Epithelial cell of esophagus (primary cell): ENCODE measurements around the gene HAGH.

Source experiments
- DNase-seq: peaks from one replicate; pipeline ENCODE4 v3.0.0; 2010; ENCODE audit warnings: low read depth
- H3K4me3 ChIP-seq: 2 replicates; pipeline ENCODE4 v1.5.1; 2011; ENCODE audit warnings: mild to moderate bottlenecking, low read length, control low read depth
- CTCF ChIP-seq: IDR thresholded peaks from 2 replicates; pipeline ENCODE4 v1.5.1; 2011; ENCODE audit warnings: low read depth, mild to moderate bottlenecking, low read length, control low read depth, inconsistent platforms; ENCODE audit not compliant: insufficient read depth; ENCODE audit errors: missing control alignments

The HAGH gene

GRCh38 chr16:1777375-1778199, 49.0 kb downstream of the HAGH start:
- TF ChIP-seq CTCF, result no peak
- DNase-seq, result no peak
- H3K4me3 ChIP-seq, result no peak overlapping the region

GRCh38 chr16:1776991-1777374, 49.6 kb downstream of the HAGH start:
- no peak for DNase-seq
- H3K4me3 ChIP-seq, result no peak overlapping the region
- TF ChIP-seq CTCF, result no peak

GRCh38 chr16:1776672-1776955, 50.0 kb downstream of the HAGH start:
- TF ChIP-seq CTCF, result no peak
- no peak overlapping the region for H3K4me3 ChIP-seq
- DNase-seq, result no peak

GRCh38 chr16:1775846-1776671, 50.6 kb downstream of the HAGH start:
- H3K4me3 ChIP-seq, result no peak overlapping the region
- no peak for TF ChIP-seq CTCF

GRCh38 chr16:1775006-1775845, 51.4 kb downstream of the HAGH start:
- DNase-seq, result no peak
- TF ChIP-seq CTCF, result no peak
- no peak overlapping the region for H3K4me3 ChIP-seq

More at GRCh38 chr16:1775846-1776671, 50.6 kb downstream of the HAGH start:
- DNase-seq, result no peak

GRCh38 chr16:1774448-1774780, 52.2 kb downstream of the HAGH start:
- H3K4me3 ChIP-seq, result peak overlapping the region; percentile 71
- TF ChIP-seq CTCF, result no peak
- no peak for DNase-seq
